Measurements from ENCODE around the gene PBX4.

Gene PBX4

DNA sequence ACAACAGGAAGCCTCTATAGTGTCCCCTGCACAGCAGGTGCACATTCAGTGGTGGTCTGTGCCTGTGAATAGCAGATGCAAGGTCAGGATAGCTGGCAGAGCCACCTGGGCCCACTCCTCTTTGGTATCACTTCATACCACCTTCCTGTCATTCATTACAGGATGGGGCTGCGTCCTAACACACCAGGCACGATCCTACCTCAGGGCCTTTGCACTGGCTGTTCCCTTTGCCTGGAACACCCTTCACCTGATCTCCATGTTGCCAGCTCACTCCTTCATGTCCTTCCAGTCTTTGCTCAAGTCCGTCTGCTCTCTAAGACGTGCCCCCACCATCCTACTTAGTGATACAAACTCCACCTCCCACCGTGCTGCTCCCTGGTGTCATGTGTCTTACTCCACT, 14.2 kb upstream of the PBX4 start:
- Histone ChIP-seq H3K4me3 (ENCODE audit: insufficient read depth, low read length, poor library complexity, severe bottlenecking) (no peak overlapping the region), H3K36me3 (ENCODE audit: low read length) (0 out of 2 replicates have a peak, but pooled peaks cover 3% of the 10 kb centered on the region), H2AFZ (ENCODE audit: low read depth, low read length, severe bottlenecking) (no peak overlapping the region), H3K4me2 (ENCODE audit: low read depth, low read length, poor library complexity, severe bottlenecking) (no peak overlapping the region), H4K20me1 (ENCODE audit: low read depth, low read length) (no peaks in the 10 kb centered on the region), H3K27me3 (ENCODE audit: low read length) (no peaks in the 10 kb centered on the region), H3K79me2 (ENCODE audit: insufficient read depth, low read length) (no peaks in the 10 kb centered on the region), H3F3A (ENCODE audit: insufficient read depth) (peaks cover 11% of the 10 kb centered on the region; the same call in 1 of the 2 replicates), H3K9ac (ENCODE audit: low read length) (no peak overlapping the region), H3K27ac (ENCODE audit: low read depth, low read length) (no peak overlapping the region), H3K9me3 (ENCODE audit: insufficient read depth, low read length) (no peaks in the 10 kb centered on the region), H3K9me2 (replicated peaks; ENCODE audit: insufficient read depth, low read length) (no peaks in the 10 kb centered on the region)
- no peak for TF ChIP-seq EZH2phosphoT487 (conservative IDR thresholded peaks at IDR 0.05; ENCODE audit: low read length)
- TF ChIP-seq, protein P1, sequence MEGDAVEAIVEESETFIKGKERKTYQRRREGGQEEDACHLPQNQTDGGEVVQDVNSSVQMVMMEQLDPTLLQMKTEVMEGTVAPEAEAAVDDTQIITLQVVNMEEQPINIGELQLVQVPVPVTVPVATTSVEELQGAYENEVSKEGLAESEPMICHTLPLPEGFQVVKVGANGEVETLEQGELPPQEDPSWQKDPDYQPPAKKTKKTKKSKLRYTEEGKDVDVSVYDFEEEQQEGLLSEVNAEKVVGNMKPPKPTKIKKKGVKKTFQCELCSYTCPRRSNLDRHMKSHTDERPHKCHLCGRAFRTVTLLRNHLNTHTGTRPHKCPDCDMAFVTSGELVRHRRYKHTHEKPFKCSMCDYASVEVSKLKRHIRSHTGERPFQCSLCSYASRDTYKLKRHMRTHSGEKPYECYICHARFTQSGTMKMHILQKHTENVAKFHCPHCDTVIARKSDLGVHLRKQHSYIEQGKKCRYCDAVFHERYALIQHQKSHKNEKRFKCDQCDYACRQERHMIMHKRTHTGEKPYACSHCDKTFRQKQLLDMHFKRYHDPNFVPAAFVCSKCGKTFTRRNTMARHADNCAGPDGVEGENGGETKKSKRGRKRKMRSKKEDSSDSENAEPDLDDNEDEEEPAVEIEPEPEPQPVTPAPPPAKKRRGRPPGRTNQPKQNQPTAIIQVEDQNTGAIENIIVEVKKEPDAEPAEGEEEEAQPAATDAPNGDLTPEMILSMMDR (IDR thresholded peaks at IDR 0.05; ENCODE audit: insufficient read depth, low read length, poor library complexity, severe bottlenecking), result no peak

DNA sequence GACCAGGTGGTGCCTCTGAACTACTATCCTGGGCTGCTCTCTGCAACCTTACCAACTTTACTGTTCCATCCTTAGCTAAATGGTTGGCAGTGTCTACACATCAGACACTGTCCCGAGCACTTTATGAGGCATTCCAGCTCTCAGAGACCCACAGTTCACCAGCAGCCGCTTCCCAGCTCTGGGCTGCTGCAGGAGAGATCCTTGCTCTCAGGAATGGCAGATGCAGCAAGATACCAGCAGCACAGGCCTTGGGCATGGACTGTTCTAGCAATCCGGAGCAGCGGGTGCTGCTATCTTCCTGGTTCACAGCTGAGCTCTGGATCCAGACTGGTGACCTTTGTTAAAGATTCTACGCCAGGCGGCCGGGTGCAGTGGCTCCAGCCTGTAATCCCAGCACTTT, 12.9 kb upstream of the PBX4 start:
- Histone ChIP-seq H3K27ac (ENCODE audit: low read depth, low read length) (no peak overlapping the region), H3K4me3 (ENCODE audit: insufficient read depth, low read length, poor library complexity, severe bottlenecking) (no peak overlapping the region), H3K9ac (ENCODE audit: low read length) (no peak overlapping the region), H3K9me3 (ENCODE audit: insufficient read depth, low read length) (no peaks in the 10 kb centered on the region), H3K9me2 (replicated peaks; ENCODE audit: insufficient read depth, low read length) (no peaks in the 10 kb centered on the region), H3K36me3 (ENCODE audit: low read length) (0 out of 2 replicates have a peak, but pooled peaks cover 3% of the 10 kb centered on the region), H2AFZ (ENCODE audit: low read depth, low read length, severe bottlenecking) (no peak overlapping the region), H3K4me2 (ENCODE audit: low read depth, low read length, poor library complexity, severe bottlenecking) (no peak overlapping the region), H3F3A (ENCODE audit: insufficient read depth) (peaks cover 11% of the 10 kb centered on the region; the same call in 1 of the 2 replicates), H3K79me2 (ENCODE audit: insufficient read depth, low read length) (no peaks in the 10 kb centered on the region), H3K27me3 (ENCODE audit: low read length) (no peaks in the 10 kb centered on the region), H4K20me1 (ENCODE audit: low read depth, low read length) (no peaks in the 10 kb centered on the region)
- TF ChIP-seq, protein P1 (IDR thresholded peaks at IDR 0.05; ENCODE audit: insufficient read depth, low read length, poor library complexity, severe bottlenecking), result no peak
- no peak for TF ChIP-seq EZH2phosphoT487 (conservative IDR thresholded peaks at IDR 0.05; ENCODE audit: low read length)

GRCh38 chr19:19630426-19630825, 11.9 kb upstream of the PBX4 start:
- H2AFZ ChIP-seq (ENCODE audit: low read depth, low read length, severe bottlenecking), result no peak overlapping the region
- H3K36me3 ChIP-seq (ENCODE audit: low read length), result 0 out of 2 replicates have a peak, but pooled peaks cover 3% of the 10 kb centered on the region
- TF ChIP-seq, protein P1 (IDR thresholded peaks at IDR 0.05; ENCODE audit: insufficient read depth, low read length, poor library complexity, severe bottlenecking), result no peak
- no peak for TF ChIP-seq EZH2phosphoT487 (conservative IDR thresholded peaks at IDR 0.05; ENCODE audit: low read length)
- H4K20me1 ChIP-seq (ENCODE audit: low read depth, low read length), result no peaks in the 10 kb centered on the region
- H3F3A ChIP-seq (ENCODE audit: insufficient read depth), result peaks cover 11% of the 10 kb centered on the region; the same call in 1 of the 2 replicates
- no peak overlapping the region for H3K27ac ChIP-seq (ENCODE audit: low read depth, low read length)
- no peaks in the 10 kb centered on the region for H3K27me3 ChIP-seq (ENCODE audit: low read length)
- H3K4me2 ChIP-seq (ENCODE audit: low read depth, low read length, poor library complexity, severe bottlenecking), result no peak overlapping the region
- no peak overlapping the region for H3K9ac ChIP-seq (ENCODE audit: low read length)
- H3K9me2 ChIP-seq (replicated peaks; ENCODE audit: insufficient read depth, low read length), result no peaks in the 10 kb centered on the region
- H3K9me3 ChIP-seq (ENCODE audit: insufficient read depth, low read length), result no peaks in the 10 kb centered on the region
- H3K4me3 ChIP-seq (ENCODE audit: insufficient read depth, low read length, poor library complexity, severe bottlenecking), result no peak overlapping the region
- no peaks in the 10 kb centered on the region for H3K79me2 ChIP-seq (ENCODE audit: insufficient read depth, low read length)
